Endothelial cell of hepatic sinusoid (primary cell): ENCODE results near the gene GALNTL6.

Experiments used
- in situ Hi-C: cut with HindIII; loops from 2 replicates; pipeline ENCODE4 v1.10.0; 2017; ENCODE audit warnings: low sequenced_read_pairs

GALNTL6 gene

GRCh38 chr4:172514801-172515200 lies 701.6 kb downstream of the GALNTL6 start:
- in situ Hi-C loops = no loop called here

GRCh38 chr4:172515266-172515879 lies 702.2 kb downstream of the GALNTL6 start:
- in situ Hi-C loops = no loop called here

- in situ Hi-C loops = no loop called here
Observed at GRCh38 chr4:172517391-172517790, 704.2 kb downstream of the GALNTL6 start.

GRCh38 chr4:172521248-172521647 lies 708.0 kb downstream of the GALNTL6 start:
- in situ Hi-C loops = no loop called here

- in situ Hi-C loops = no loop called here
Observed at GRCh38 chr4:172521680-172522079, 708.5 kb downstream of the GALNTL6 start.

GRCh38 chr4:172543249-172543648 lies 730.0 kb downstream of the GALNTL6 start:
- in situ Hi-C loops = no loop called here

- in situ Hi-C loops = no loop called here
Observed at GRCh38 chr4:172546782-172547181, 733.6 kb downstream of the GALNTL6 start.

GRCh38 chr4:172547724-172548123 lies 734.5 kb downstream of the GALNTL6 start:
- in situ Hi-C loops = no loop called here

- in situ Hi-C loops = no loop called here
Observed at GRCh38 chr4:172553216-172553615, 740.0 kb downstream of the GALNTL6 start.

GRCh38 chr4:172554588-172554987 lies 741.4 kb downstream of the GALNTL6 start:
- in situ Hi-C loops = no loop called here

GRCh38 chr4:172555725-172556124 lies 742.5 kb downstream of the GALNTL6 start:
- in situ Hi-C loops = no loop called here

GRCh38 chr4:172573899-172574298 lies 760.7 kb downstream of the GALNTL6 start:
- in situ Hi-C loops = no loop called here

GRCh38 chr4:172578712-172579111 lies 765.5 kb downstream of the GALNTL6 start:
- in situ Hi-C loops = no loop called here

GRCh38 chr4:172584816-172585215 lies 771.6 kb downstream of the GALNTL6 start:
- in situ Hi-C loops = no loop called here

GRCh38 chr4:172596206-172596605 lies 783.0 kb downstream of the GALNTL6 start:
- in situ Hi-C loops = no loop called here

- in situ Hi-C loops = no loop called here
Observed at GRCh38 chr4:172599554-172599953, 786.4 kb downstream of the GALNTL6 start.

- in situ Hi-C loops = no loop called here
Observed at GRCh38 chr4:172601195-172601594, 788.0 kb downstream of the GALNTL6 start.

- in situ Hi-C loops = no loop called here
Observed at GRCh38 chr4:172619218-172619617, 806.0 kb downstream of the GALNTL6 start.

- in situ Hi-C loops = no loop called here
Observed at GRCh38 chr4:172619798-172620197, 806.6 kb downstream of the GALNTL6 start.

GRCh38 chr4:172628263-172628662 lies 815.1 kb downstream of the GALNTL6 start:
- in situ Hi-C loops = no loop called here

- in situ Hi-C loops = no loop called here
Observed at GRCh38 chr4:172630280-172630679, 817.1 kb downstream of the GALNTL6 start.

- in situ Hi-C loops = no loop called here
Observed at GRCh38 chr4:172631832-172632231, 818.6 kb downstream of the GALNTL6 start.

- in situ Hi-C loops = no loop called here
Observed at GRCh38 chr4:172648471-172648870, 835.3 kb downstream of the GALNTL6 start.
